ENCODE results near the gene VWA3A. TPM values are rescaled to one million over a fixed set of nuclear protein-coding genes. Genes with fewer than 3 reads are reported as not detected.
A peak's percentile ranks its signal among the peaks of the same experiment; 100 is the strongest.
"Not testable (repeated sequence)": the region's sequence is repeated elsewhere in the genome, so short reads cannot be mapped to it uniquely, and the experiment has no call there.

Gene VWA3A
- 0.17 TPM in 1 of 2 replicates, not detected in the other for total RNA-seq
- polyA plus RNA-seq, result 0.06 TPM in 1 of 2 replicates, not detected in the other
- not detected in 2 replicates for polyA plus RNA-seq (2012)
- not detected in 2 replicates for polyA minus RNA-seq (ENCODE audit: low replicate concordance)

GRCh38 chr16:22092143-22092933 lies at the start of gene VWA3A:
Gene VWA3A (plus strand): TSS chr16:22092541. CDS start chr16:22092638, 97 bp downstream.
- Histone ChIP-seq H3K79me2 (ENCODE audit: control insufficient read depth, insufficient read depth, low read length) (no peaks in the 10 kb centered on the region), H3K4me3 (replicated peaks in 1 of 4; ENCODE audit: control extremely low read depth in 1 of 4, insufficient read depth in 1 of 4, low read depth in 3 of 4, low read length in 4 of 4) (no peak within 1 kb of the TSS), H3K36me3 (ENCODE audit: control insufficient read depth, insufficient read depth, low read length) (no peaks in the 10 kb centered on the region), H3K4me1 (ENCODE audit: control insufficient read depth, extremely low read depth, insufficient read depth, low read length) (no peaks in the 10 kb centered on the region), H3K27me3 (ENCODE audit: control insufficient read depth, insufficient read depth, low read length) (no peaks in the 10 kb centered on the region), H3K9ac (ENCODE audit: insufficient read depth, low read length) (no peak within 1 kb of the TSS), H3K4me2 (ENCODE audit: extremely low read depth, insufficient read depth, low read length) (no peak within 1 kb of the TSS), H3K9me3 (ENCODE audit: control insufficient read depth, insufficient read depth, low read depth, low read length) (no peaks in the 10 kb centered on the region), H3K27ac (ENCODE audit: insufficient read depth, low read length) (no peak within 1 kb of the TSS), H2AFZ (ENCODE audit: low read length) (no peak within 1 kb of the TSS), H4K20me1 (ENCODE audit: control insufficient read depth, extremely low read depth, insufficient read depth, low read length) (no peaks in the 10 kb centered on the region)
- DNase-seq (ENCODE audit: low read depth in 2 of 2), result peak; percentile 51 to 58
- TF ChIP-seq EZH2 (IDR thresholded peaks at IDR 0.05; ENCODE audit: low read length, missing control alignments) (no peak), CTCF (conservative IDR thresholded peaks at IDR 0.05 in 1 of 2, IDR thresholded peaks at IDR 0.05 in 1 of 2; ENCODE audit: low read depth in 1 of 2, low read length in 2 of 2) (no peak)

- H4K20me1 ChIP-seq (ENCODE audit: control insufficient read depth, extremely low read depth, insufficient read depth, low read length); DNase-seq (ENCODE audit: low read depth in 2 of 2); H3K27ac ChIP-seq (ENCODE audit: insufficient read depth, low read length); H3K9me3 ChIP-seq (ENCODE audit: control insufficient read depth, insufficient read depth, low read depth, low read length); H3K36me3 ChIP-seq (ENCODE audit: control insufficient read depth, insufficient read depth, low read length); H3K4me2 ChIP-seq (ENCODE audit: extremely low read depth, insufficient read depth, low read length); H2AFZ ChIP-seq (ENCODE audit: low read length); H3K79me2 ChIP-seq (ENCODE audit: control insufficient read depth, insufficient read depth, low read length); H3K4me1 ChIP-seq (ENCODE audit: control insufficient read depth, extremely low read depth, insufficient read depth, low read length); H3K4me3 ChIP-seq (replicated peaks in 1 of 4; ENCODE audit: control extremely low read depth in 1 of 4, insufficient read depth in 1 of 4, low read depth in 3 of 4, low read length in 4 of 4); H3K9ac ChIP-seq (ENCODE audit: insufficient read depth, low read length); H3K27me3 ChIP-seq (ENCODE audit: control insufficient read depth, insufficient read depth, low read length): not testable (repeated sequence)
These were observed 48.5 kb upstream of the VWA3A start for GRCh38 chr16:22043882-22044281.

GRCh38 chr16:22045888-22046287 lies 46.5 kb upstream of the VWA3A start:
- H3K4me3 ChIP-seq (replicated peaks in 1 of 4; ENCODE audit: control extremely low read depth in 1 of 4, insufficient read depth in 1 of 4, low read depth in 3 of 4, low read length in 4 of 4); H3K9ac ChIP-seq (ENCODE audit: insufficient read depth, low read length); DNase-seq (ENCODE audit: low read depth in 2 of 2); H3K4me2 ChIP-seq (ENCODE audit: extremely low read depth, insufficient read depth, low read length); H3K4me1 ChIP-seq (ENCODE audit: control insufficient read depth, extremely low read depth, insufficient read depth, low read length); H3K27me3 ChIP-seq (ENCODE audit: control insufficient read depth, insufficient read depth, low read length); H3K9me3 ChIP-seq (ENCODE audit: control insufficient read depth, insufficient read depth, low read depth, low read length); H3K27ac ChIP-seq (ENCODE audit: insufficient read depth, low read length); H4K20me1 ChIP-seq (ENCODE audit: control insufficient read depth, extremely low read depth, insufficient read depth, low read length); H3K36me3 ChIP-seq (ENCODE audit: control insufficient read depth, insufficient read depth, low read length); H2AFZ ChIP-seq (ENCODE audit: low read length); H3K79me2 ChIP-seq (ENCODE audit: control insufficient read depth, insufficient read depth, low read length): not testable (repeated sequence)

GRCh38 chr16:22050963-22051362 lies 41.4 kb upstream of the VWA3A start:
- no peaks in the 10 kb centered on the region for H3K36me3 ChIP-seq (ENCODE audit: control insufficient read depth, insufficient read depth, low read length)
- no peak overlapping the region for H3K27ac ChIP-seq (ENCODE audit: insufficient read depth, low read length)
- TF ChIP-seq CTCF (conservative IDR thresholded peaks at IDR 0.05 in 1 of 2, IDR thresholded peaks at IDR 0.05 in 1 of 2; ENCODE audit: low read depth in 1 of 2, low read length in 2 of 2) (no peak), EZH2 (IDR thresholded peaks at IDR 0.05; ENCODE audit: low read length, missing control alignments) (no peak)

More at GRCh38 chr16:22050963-22051362, 41.4 kb upstream of the VWA3A start:
- Histone ChIP-seq H3K4me3 (replicated peaks in 1 of 4; ENCODE audit: control extremely low read depth in 1 of 4, insufficient read depth in 1 of 4, low read depth in 3 of 4, low read length in 4 of 4) (no peak overlapping the region), H3K9me3 (ENCODE audit: control insufficient read depth, insufficient read depth, low read depth, low read length) (no peaks in the 10 kb centered on the region), H2AFZ (ENCODE audit: low read length) (no peak overlapping the region), H3K9ac (ENCODE audit: insufficient read depth, low read length) (no peak overlapping the region), H3K4me2 (ENCODE audit: extremely low read depth, insufficient read depth, low read length) (no peak overlapping the region), H4K20me1 (ENCODE audit: control insufficient read depth, extremely low read depth, insufficient read depth, low read length) (no peaks in the 10 kb centered on the region), H3K79me2 (ENCODE audit: control insufficient read depth, insufficient read depth, low read length) (peaks cover 14% of the 10 kb centered on the region), H3K27me3 (ENCODE audit: control insufficient read depth, insufficient read depth, low read length) (no peaks in the 10 kb centered on the region), H3K4me1 (ENCODE audit: control insufficient read depth, extremely low read depth, insufficient read depth, low read length) (no peaks in the 10 kb centered on the region)
- DNase-seq (ENCODE audit: low read depth in 2 of 2), result no peak
